OCI-M2 (cell line): ENCODE data around the gene PI4K2A.

Source experiments
- DNase-seq: peaks from one replicate; lab custom pipeline; 2025; ENCODE audit not compliant: unreplicated experiment; lab: John Stamatoyannopoulos, UW

Gene PI4K2A

GRCh38 chr10:97640174-97640867 lies at the start of gene PI4K2A:
Gene PI4K2A (plus strand): TSS chr10:97640671. CDS start chr10:97640743, 72 bp downstream.
- peak; percentile 96 for DNase-seq

GRCh38 chr10:97590748-97591495 lies 49.5 kb upstream of the PI4K2A start:
- no peak for DNase-seq

DNA sequence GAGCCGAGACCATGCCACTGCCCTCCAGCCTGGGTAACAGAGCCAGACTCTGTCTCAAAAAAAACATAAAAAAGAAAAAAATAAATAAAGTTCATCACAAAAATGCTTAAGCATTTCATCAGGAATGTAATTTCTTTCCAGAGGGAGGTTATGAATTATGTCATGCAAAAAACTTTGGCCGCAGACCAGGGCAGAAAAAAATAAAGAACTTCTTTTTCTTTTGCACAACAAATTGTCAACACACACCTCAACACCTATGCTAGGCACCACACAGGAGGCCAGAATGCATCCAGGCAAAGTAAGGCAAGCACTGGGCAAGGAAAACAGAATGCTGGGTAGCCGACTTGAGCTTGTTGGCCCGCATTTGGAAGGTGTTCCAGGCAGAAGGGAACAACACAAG lies 47.0 kb upstream of the PI4K2A start:
- DNase-seq, result no peak

GRCh38 chr10:97596101-97597082 lies 44.1 kb upstream of the PI4K2A start:
- DNase-seq, result peak; percentile 46

DNA sequence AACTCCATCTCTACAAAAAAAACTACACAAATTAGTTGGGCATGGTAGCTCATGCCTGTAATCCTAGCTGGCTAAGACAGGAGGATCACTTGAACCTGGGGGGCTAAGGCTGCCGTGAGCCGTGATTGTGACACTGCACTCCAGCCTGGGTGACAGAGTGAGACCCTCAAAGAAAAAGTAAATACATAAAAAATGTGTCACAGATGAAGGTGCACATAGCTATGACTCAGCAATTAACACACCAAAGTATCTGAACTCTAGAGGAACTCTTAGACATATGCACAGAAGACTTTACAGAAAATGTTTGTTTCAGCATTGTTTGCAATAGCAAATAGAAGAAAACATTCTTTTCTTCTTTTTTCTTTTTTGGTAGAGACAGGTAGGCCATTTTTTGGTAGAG lies 42.7 kb upstream of the PI4K2A start:
- no peak for DNase-seq

GRCh38 chr10:97598407-97599271 lies 41.8 kb upstream of the PI4K2A start:
- no peak for DNase-seq

DNA sequence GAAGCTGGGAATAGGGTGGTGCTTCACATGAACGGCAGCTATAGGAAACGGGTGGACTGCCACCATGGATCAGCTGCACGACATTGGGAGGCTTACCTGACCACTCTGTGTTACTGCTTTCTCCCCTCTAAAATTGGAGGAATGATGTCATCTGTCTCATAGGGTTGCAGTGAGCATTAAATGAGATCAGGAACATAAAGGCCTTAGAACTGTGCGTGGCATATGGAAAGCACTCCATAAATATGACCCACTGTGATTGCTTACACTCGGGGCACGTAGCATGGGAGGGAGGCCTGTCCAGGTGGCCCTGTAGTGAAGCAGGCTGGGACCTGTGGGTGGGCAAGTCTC lies 41.2 kb upstream of the PI4K2A start:
- DNase-seq, result no peak

DNA sequence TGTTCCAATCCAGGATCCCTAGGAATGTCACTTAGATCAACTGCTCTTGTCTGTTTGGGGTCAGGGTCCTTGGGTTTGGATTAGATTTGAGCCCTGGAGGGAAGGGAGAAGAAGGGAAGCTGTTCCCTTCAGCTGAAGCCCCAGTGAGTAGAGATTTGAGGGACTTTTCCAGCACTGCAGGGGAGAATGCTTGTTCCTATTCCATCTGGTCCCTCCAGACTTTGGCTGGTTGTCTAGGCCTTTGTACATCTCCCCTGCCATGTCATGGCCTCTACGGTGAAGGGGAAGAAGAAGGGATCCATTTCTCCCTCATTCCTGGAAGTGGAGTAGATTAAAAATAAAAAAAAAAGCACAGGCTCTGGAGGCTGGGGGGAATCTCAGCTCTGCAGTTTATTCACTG lies 39.9 kb upstream of the PI4K2A start:
- no peak for DNase-seq

GRCh38 chr10:97601268-97602215 lies 38.9 kb upstream of the PI4K2A start:
- no peak for DNase-seq

GRCh38 chr10:97607095-97607636 lies 33.3 kb upstream of the PI4K2A start:
- no peak for DNase-seq

DNA sequence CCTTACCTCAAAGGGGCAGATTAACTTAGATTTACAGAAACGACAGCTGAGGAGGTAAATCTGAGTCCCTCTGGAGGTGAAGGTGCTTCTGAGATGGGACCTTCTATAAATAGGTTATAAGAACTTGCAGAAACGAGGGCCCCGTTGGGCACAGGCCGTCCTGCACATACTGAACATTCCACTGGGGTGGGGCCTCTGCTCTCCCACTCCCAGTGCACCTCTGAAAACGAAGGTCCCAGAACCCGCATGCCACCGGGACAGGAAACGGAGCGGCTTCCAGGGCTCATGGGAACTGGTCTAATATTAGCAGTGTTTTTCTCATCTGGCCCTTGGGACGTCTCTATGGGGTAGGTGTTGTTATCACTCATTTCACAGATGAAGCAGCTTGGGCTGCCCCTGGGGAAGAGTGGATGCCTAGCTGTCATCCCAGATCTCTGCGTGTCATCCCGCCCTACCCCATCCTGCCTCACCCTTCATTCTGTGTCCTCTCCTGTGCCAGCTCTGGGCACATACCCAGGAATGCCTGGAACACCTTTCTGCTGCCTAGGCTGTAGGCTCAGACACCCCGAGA lies 31.4 kb upstream of the PI4K2A start:
- no peak for DNase-seq

- no peak for DNase-seq
These were observed 29.0 kb upstream of the PI4K2A start for GRCh38 chr10:97611473-97611872.

DNA sequence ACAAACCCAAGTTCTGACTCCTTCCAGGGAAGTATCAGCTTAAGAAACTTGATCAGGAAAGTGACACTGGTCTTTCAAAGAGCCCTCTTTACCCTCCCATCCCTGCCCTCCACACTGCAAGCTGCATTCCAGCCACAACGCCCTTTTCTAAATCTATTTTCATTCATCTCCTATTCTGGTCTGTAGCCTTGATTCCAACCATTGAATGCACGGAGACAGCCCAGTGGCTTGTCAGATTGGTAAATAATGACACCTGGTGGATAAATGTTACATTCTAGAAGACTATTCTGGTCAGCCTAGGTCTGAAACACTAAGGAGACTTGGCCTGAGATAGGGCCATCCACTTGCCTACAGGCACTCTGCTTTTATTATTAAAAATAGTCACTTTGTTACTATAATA lies 28.1 kb upstream of the PI4K2A start:
- no peak for DNase-seq

DNA sequence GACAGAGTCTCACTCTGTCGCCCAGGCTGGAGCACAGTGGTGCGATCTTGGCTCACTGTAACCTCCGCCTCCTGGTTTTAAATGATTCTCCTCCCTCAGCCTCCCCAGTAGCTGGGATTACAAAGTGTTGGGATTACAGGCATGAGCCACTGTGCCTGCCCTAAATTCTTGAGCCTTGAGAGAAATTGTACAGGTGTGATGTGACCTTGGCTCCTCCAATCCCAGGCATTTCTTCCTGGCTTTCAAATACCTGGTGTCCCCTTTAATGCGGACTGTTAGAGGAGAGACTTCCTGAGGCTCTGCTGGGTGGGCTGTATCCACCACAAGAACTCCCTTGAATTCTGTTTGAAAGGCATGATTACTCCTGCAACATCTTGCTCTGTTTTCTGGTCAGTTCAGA lies 22.2 kb upstream of the PI4K2A start:
- no peak for DNase-seq

GRCh38 chr10:97618733-97619132 lies 21.7 kb upstream of the PI4K2A start:
- DNase-seq, result no peak

DNA sequence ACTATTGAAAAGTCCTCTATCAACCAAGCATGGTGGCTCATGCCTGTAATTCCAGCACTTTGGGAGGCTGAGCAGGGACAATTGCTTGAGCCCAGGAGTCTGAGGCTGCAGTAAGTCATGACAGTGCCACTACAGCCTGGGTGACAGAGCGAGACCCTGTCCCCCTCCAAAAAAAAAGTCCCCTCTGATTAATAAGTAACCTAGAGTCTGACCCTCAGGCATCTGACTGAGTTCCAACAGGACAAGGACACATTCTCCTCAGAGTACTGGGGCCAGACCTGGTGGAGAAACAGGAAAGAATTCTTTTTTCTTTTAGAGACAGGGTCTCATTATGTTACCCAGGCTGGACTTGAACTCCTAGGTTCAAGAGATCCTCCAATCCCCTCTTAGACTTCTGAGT lies 17.2 kb upstream of the PI4K2A start:
- DNase-seq, result no peak

GRCh38 chr10:97627731-97628130 lies 12.7 kb upstream of the PI4K2A start:
- DNase-seq, result no peak

- no peak for DNase-seq
These were observed 12.2 kb upstream of the PI4K2A start for GRCh38 chr10:97628228-97628627.

DNA sequence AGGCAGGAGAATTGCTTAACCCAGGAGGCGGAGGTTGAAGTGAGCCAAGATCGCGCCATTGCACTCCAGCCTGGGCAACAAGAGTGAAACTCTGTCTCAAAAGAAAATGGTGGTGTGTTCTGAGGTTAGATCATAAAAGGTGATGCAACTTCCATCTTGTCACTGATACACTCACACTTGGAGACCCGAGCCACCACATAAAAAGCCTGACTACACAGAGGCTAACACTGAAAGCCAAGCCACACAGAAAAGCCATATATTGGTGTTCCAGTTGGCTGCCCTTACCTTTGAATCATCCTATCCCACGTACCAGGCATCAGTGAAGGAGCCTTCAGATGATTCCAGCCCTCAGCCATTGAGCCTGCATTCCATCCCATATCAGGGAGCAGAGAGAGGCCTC lies 11.2 kb upstream of the PI4K2A start:
- no peak for DNase-seq
